Measurements from ENCODE around the gene MUC3A.
A peak's percentile ranks its signal among the peaks of the same experiment; 100 is the strongest.

Gene MUC3A

GRCh38 chr7:100963874-100964273 is 14.5 kb downstream of the MUC3A start:
- H3K4me3 ChIP-seq (ENCODE audit: low read length): no peak overlapping the region
- DNase-seq (ENCODE audit: low read depth): no peak
- no peak for TF ChIP-seq CTCF (conservative IDR thresholded peaks at IDR 0.05; ENCODE audit: low read length)

GRCh38 chr7:100964630-100965029 is 15.3 kb downstream of the MUC3A start:
- H3K4me3 ChIP-seq (ENCODE audit: low read length): no peak overlapping the region
- no peak for TF ChIP-seq CTCF (conservative IDR thresholded peaks at IDR 0.05; ENCODE audit: low read length)
- DNase-seq (ENCODE audit: low read depth): no peak

GRCh38 chr7:100965045-100965722 is 15.8 kb downstream of the MUC3A start:
- H3K4me3 ChIP-seq (ENCODE audit: low read length): no peak overlapping the region
- no peak for DNase-seq (ENCODE audit: low read depth)
- no peak for TF ChIP-seq CTCF (conservative IDR thresholded peaks at IDR 0.05; ENCODE audit: low read length)

GRCh38 chr7:100965723-100966541 is 16.6 kb downstream of the MUC3A start:
- TF ChIP-seq CTCF (conservative IDR thresholded peaks at IDR 0.05; ENCODE audit: low read length): peak; percentile 56
- no peak overlapping the region for H3K4me3 ChIP-seq (ENCODE audit: low read length)
- peak; percentile 39 for DNase-seq (ENCODE audit: low read depth)

GRCh38 chr7:100966542-100967291 is 17.4 kb downstream of the MUC3A start:
- TF ChIP-seq CTCF (conservative IDR thresholded peaks at IDR 0.05; ENCODE audit: low read length): no peak
- DNase-seq (ENCODE audit: low read depth): no peak
- H3K4me3 ChIP-seq (ENCODE audit: low read length): no peak overlapping the region

GRCh38 chr7:100967292-100967863 is 18.0 kb downstream of the MUC3A start:
- no peak overlapping the region for H3K4me3 ChIP-seq (ENCODE audit: low read length)
- no peak for TF ChIP-seq CTCF (conservative IDR thresholded peaks at IDR 0.05; ENCODE audit: low read length)
- DNase-seq (ENCODE audit: low read depth): no peak

All from AG10803 (cell line).